ENCODE data around the gene HAPSTR1. TPM values are rescaled to one million over a fixed set of nuclear protein-coding genes. Genes with fewer than 3 reads are reported as not detected.

Gene HAPSTR1
- total and polyA plus RNA-seq, 2 of the 4 experiments (the other 2 are of a cell fraction) = 22.2 to 56.5 TPM

- no peak overlapping the region for H3K14ac ChIP-seq (replicated peaks; ENCODE audit: low read depth, low read length)
- WGBS, 2 experiments (ENCODE audit: extremely low coverage in 2 of 2, insufficient read length in 1 of 2) = no CpG with 5 or more reads among the region's 4 CpGs
- no peak overlapping the region for H2AFZ ChIP-seq (replicated peaks; ENCODE audit: low read length, poor library complexity)
- TF ChIP-seq NFE2L2 (IDR thresholded peaks at IDR 0.05; ENCODE audit: low read depth, low read length) = no peak
- no peak for TF ChIP-seq ELK1 (IDR thresholded peaks at IDR 0.05; ENCODE audit: borderline replicate concordance, low read depth, low read length)
- no peak for TF ChIP-seq MAZ (IDR thresholded peaks at IDR 0.05; ENCODE audit: borderline replicate concordance, low read depth, low read length)
- no peak for TF ChIP-seq FOS (IDR thresholded peaks at IDR 0.05; ENCODE audit: low read depth, low read length)
- TF ChIP-seq BHLHE40 (IDR thresholded peaks at IDR 0.05; ENCODE audit: low read depth, low read length) = no peak
- no peak for TF ChIP-seq POLR2A (IDR thresholded peaks at IDR 0.05; ENCODE audit: low read depth, low read length)
- TF ChIP-seq SMC3 (IDR thresholded peaks at IDR 0.05; ENCODE audit: low read depth, low read length) = no peak
- TF ChIP-seq CTCF (conservative IDR thresholded peaks at IDR 0.05; ENCODE audit: low read depth, low read length) = no peak
- no peak for TF ChIP-seq MAFK (IDR thresholded peaks at IDR 0.05; ENCODE audit: low read depth, low read length)
- no peak for TF ChIP-seq RAD21 (IDR thresholded peaks at IDR 0.05; ENCODE audit: low read length)
- no peak for TF ChIP-seq USF2 (IDR thresholded peaks at IDR 0.05; ENCODE audit: low read depth, low read length)
- no peak for TF ChIP-seq MXI1 (IDR thresholded peaks at IDR 0.05; ENCODE audit: borderline replicate concordance, low read depth, low read length)
- no peak for TF ChIP-seq RFX5 (IDR thresholded peaks at IDR 0.05; ENCODE audit: low read depth, low read length)
- TF ChIP-seq CEBPB (IDR thresholded peaks at IDR 0.05; ENCODE audit: low read depth, low read length) = no peak
- TF ChIP-seq RCOR1 (IDR thresholded peaks at IDR 0.05; ENCODE audit: insufficient replicate concordance, low read length) = no peak
- 0 out of 2 replicates have a peak overlapping the region, but pooled peaks have one; percentile 20 for H2AK5ac ChIP-seq (ENCODE audit: low read depth, low read length)
- no peak overlapping the region for H4K91ac ChIP-seq (ENCODE audit: insufficient read depth, low read depth, low read length)
- no peak overlapping the region for H4K8ac ChIP-seq (ENCODE audit: low read depth in 2 of 2, low read length in 2 of 2)
- ATAC-seq (ENCODE audit: low read depth) (no peak), DNase-seq (no peak)
- H3K56ac ChIP-seq (ENCODE audit: extremely low read depth, insufficient read depth, low read length) = no peak overlapping the region
- POLR2A ChIA-PET (ENCODE audit: unreplicated experiment) = no interaction called here
- no peak overlapping the region for H2AK9ac ChIP-seq (replicated peaks; ENCODE audit: low read depth, low read length, poor library complexity)
- BruUV-seq (replicated peaks) = no TSS peak
- peaks cover 2% of the 10 kb centered on the region; the same call in 1 of the 2 replicates for H3K9me3 ChIP-seq (ENCODE audit: control insufficient read depth, insufficient read depth, low read length)
- CTCF ChIA-PET = no interaction called here
- no peaks in the 10 kb centered on the region for H3K9me1 ChIP-seq (ENCODE audit: insufficient read depth, low read length)
- H4K20me1 ChIP-seq (ENCODE audit: insufficient read depth, low read length) = no peaks in the 10 kb centered on the region
- no peak overlapping the region for H3K4me3 ChIP-seq (ENCODE audit: insufficient read depth, low read depth, low read length)
- no peak overlapping the region for H3K4me2 ChIP-seq (ENCODE audit: low read depth, low read length)
- H2BK120ac ChIP-seq (ENCODE audit: low read depth, low read length) = no peak overlapping the region
- no peak overlapping the region for H3K23ac ChIP-seq (ENCODE audit: low read depth, low read length)
- H3K9ac ChIP-seq (ENCODE audit: low read depth, low read length) = no peak overlapping the region
- dilution Hi-C loops (cut with HindIII; ENCODE audit: low sequenced_read_pairs, unreplicated experiment) = no loop called here
- peaks cover 0 to 7% of the 10 kb centered on the region in 2 experiments; a peak in 3 of 4 replicates for H3K79me1 ChIP-seq (ENCODE audit: low read depth in 1 of 2, low read length in 2 of 2)
- H2BK5ac ChIP-seq (ENCODE audit: low read depth, low read length, poor library complexity, severe bottlenecking) = no peak overlapping the region
- no peaks in the 10 kb centered on the region for H3K27me3 ChIP-seq (ENCODE audit: control insufficient read depth, insufficient read depth, low read length)
- H2BK20ac ChIP-seq (ENCODE audit: low read depth, low read length) = no peak overlapping the region
- in situ Hi-C loops (cut with MboI; ENCODE audit: low sequenced_read_pairs) = no loop called here
- H3K4me1 ChIP-seq (ENCODE audit: control insufficient read depth, insufficient read depth, low read length) = peaks cover 7% of the 10 kb centered on the region
- H3K18ac ChIP-seq (ENCODE audit: low read depth, low read length) = no peak overlapping the region
- no peak overlapping the region; the same call in 2 of the 3 replicates for H2BK15ac ChIP-seq (ENCODE audit: low read depth, low read length)
- H3K27ac ChIP-seq (ENCODE audit: insufficient read depth, low read length) = no peak overlapping the region
- no peak overlapping the region for H3K4ac ChIP-seq (ENCODE audit: low read depth, low read length)
- intact Hi-C loops (cut with micrococcal nuclease) = no loop called here
- H4K5ac ChIP-seq (ENCODE audit: low read depth, low read length) = no peak overlapping the region
- H3K36me3 ChIP-seq (ENCODE audit: control insufficient read depth, insufficient read depth, low read length) = no peaks in the 10 kb centered on the region; the same call in 1 of the 2 replicates
Measured at GRCh38 chr16:9065077-9065476, 26.4 kb upstream of the HAPSTR1 start.

Measured in IMR-90 (cell line).